ENCODE data around the gene PRKG1. TPM values are rescaled to one million over a fixed set of nuclear protein-coding genes. Genes with fewer than 3 reads are reported as not detected.

Gene PRKG1
- total RNA-seq, 4 donors from 2014 or later: 0.63 to 4.3 (median 2.1) TPM

- no peak overlapping the region for H3K4me3 ChIP-seq (ENCODE audit: low read depth, poor library complexity, severe bottlenecking)
- DNase-seq (ENCODE audit: low spot score in 2 of 2): no peak
- TF ChIP-seq, protein P1, sequence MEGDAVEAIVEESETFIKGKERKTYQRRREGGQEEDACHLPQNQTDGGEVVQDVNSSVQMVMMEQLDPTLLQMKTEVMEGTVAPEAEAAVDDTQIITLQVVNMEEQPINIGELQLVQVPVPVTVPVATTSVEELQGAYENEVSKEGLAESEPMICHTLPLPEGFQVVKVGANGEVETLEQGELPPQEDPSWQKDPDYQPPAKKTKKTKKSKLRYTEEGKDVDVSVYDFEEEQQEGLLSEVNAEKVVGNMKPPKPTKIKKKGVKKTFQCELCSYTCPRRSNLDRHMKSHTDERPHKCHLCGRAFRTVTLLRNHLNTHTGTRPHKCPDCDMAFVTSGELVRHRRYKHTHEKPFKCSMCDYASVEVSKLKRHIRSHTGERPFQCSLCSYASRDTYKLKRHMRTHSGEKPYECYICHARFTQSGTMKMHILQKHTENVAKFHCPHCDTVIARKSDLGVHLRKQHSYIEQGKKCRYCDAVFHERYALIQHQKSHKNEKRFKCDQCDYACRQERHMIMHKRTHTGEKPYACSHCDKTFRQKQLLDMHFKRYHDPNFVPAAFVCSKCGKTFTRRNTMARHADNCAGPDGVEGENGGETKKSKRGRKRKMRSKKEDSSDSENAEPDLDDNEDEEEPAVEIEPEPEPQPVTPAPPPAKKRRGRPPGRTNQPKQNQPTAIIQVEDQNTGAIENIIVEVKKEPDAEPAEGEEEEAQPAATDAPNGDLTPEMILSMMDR (IDR thresholded peaks at IDR 0.05): no peak
- TF ChIP-seq POLR2A (IDR thresholded peaks at IDR 0.05): no peak
- intact Hi-C loops (cut with DNase I; ENCODE audit: low total_unique reads): no loop called here
- 60 to 63% methylated on average over 3 of the region's 3 CpGs for WGBS, 2 donors
These were observed 2.8 kb downstream of the PRKG1 start for GRCh38 chr10:51077074-51077473.

- intact Hi-C loops (cut with DNase I; ENCODE audit: low total_unique reads): no loop called here
- no peak for DNase-seq (ENCODE audit: low spot score in 2 of 2)
- no peak for TF ChIP-seq POLR2A (IDR thresholded peaks at IDR 0.05)
- TF ChIP-seq, protein P1 (IDR thresholded peaks at IDR 0.05): no peak
- H3K4me3 ChIP-seq (ENCODE audit: low read depth, poor library complexity, severe bottlenecking): no peak overlapping the region
These were observed 3.2 kb downstream of the PRKG1 start for GRCh38 chr10:51077507-51077906.

GRCh38 chr10:51079331-51079730, 5.0 kb downstream of the PRKG1 start:
- 67 to 76% methylated on average over 1 of the region's 1 CpG for WGBS, 2 donors
- intact Hi-C loops (cut with DNase I; ENCODE audit: low total_unique reads): no loop called here

GRCh38 chr10:51079766-51080165, 5.5 kb downstream of the PRKG1 start:
- no peak for DNase-seq (ENCODE audit: low spot score in 2 of 2)
- intact Hi-C loops (cut with DNase I; ENCODE audit: low total_unique reads): no loop called here
- WGBS, 2 donors: 79 to 80% methylated on average over 3 of the region's 3 CpGs
- TF ChIP-seq, protein P1 (IDR thresholded peaks at IDR 0.05): no peak
- no peak for TF ChIP-seq POLR2A (IDR thresholded peaks at IDR 0.05)
- H3K4me3 ChIP-seq (ENCODE audit: low read depth, poor library complexity, severe bottlenecking): no peak overlapping the region

More at GRCh38 chr10:51079331-51079730, 5.0 kb downstream of the PRKG1 start:
- DNase-seq (ENCODE audit: low spot score in 2 of 2): no peak
- H3K4me3 ChIP-seq (ENCODE audit: low read depth, poor library complexity, severe bottlenecking): no peak overlapping the region
- TF ChIP-seq, protein P1 (IDR thresholded peaks at IDR 0.05): no peak
- TF ChIP-seq POLR2A (IDR thresholded peaks at IDR 0.05): no peak

DNA sequence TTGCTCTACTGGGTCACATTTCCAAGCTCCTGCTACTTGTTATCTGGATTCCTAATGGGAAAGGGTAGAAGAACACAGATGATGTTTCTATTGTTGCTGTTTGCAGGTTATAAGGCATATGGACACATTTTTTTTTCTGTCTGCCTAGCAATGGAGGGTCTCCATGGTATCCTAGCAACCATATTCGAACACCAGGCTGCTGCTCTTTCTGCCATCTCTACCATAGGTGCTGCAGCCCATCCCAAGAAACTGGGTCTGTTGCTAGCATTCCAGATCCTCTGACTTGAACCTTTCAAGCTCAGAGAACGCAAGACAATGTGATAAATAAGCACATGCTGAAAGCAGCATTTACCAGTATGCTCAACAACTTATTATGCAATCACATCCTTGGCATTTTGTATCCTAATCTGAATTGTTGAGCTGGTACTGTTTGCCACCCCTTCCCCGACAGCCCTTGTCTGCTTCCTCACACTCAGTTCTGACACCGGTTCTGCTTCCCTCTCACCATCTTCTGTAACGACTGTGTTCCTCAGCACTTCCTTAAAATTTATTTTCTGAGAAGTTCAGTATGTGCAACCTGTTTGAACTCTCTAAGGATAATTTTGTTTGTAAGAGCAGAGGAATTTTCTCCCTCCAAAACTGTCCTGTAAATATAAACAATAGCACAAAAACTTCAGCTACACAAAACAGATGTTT, 6.2 kb downstream of the PRKG1 start:
- TF ChIP-seq, protein P1 (IDR thresholded peaks at IDR 0.05): no peak
- no peak for TF ChIP-seq POLR2A (IDR thresholded peaks at IDR 0.05)
- H3K4me3 ChIP-seq (ENCODE audit: low read depth, poor library complexity, severe bottlenecking): no peak overlapping the region
- DNase-seq (ENCODE audit: low spot score in 2 of 2): no peak
- 65 to 73% methylated on average over 5 of the region's 5 CpGs for WGBS, 2 donors
- intact Hi-C loops (cut with DNase I; ENCODE audit: low total_unique reads): no loop called here

DNA sequence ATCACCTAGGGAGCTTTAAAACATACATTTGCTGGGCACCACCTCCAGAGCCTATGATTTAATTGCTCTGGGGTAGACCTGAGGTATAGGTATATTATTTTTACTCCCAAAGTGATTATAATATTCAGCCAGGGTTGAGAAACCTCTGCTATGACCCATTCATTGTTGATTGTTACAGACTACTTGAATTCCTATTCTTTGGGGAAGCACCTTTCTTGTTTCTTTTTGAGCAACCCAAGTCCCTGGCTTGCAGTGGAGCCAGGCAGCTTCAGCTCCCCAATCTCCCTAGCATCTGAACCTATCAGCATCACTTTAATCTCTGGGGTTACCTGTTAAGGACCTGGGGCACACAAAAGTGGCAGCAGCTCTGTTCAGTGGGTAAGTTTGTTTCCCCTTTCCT, 8.6 kb downstream of the PRKG1 start:
- H3K4me3 ChIP-seq (ENCODE audit: low read depth, poor library complexity, severe bottlenecking): no peak overlapping the region
- intact Hi-C loops (cut with DNase I; ENCODE audit: low total_unique reads): no loop called here
- TF ChIP-seq, protein P1 (IDR thresholded peaks at IDR 0.05): no peak
- no peak for TF ChIP-seq POLR2A (IDR thresholded peaks at IDR 0.05)
- no peak for DNase-seq (ENCODE audit: low spot score in 2 of 2)
